ENCODE measurements around the gene ACTN4.

Gene ACTN4

GRCh38 chr19:38635483-38636399 is 11.7 kb upstream of the ACTN4 start:
- DNase-seq (ENCODE audit: low spot score) (no peak), ATAC-seq (ENCODE audit: low read depth) (no peak)
- Histone ChIP-seq H3K36me3 (ENCODE audit: low read depth) (peaks cover 47% of the 10 kb centered on the region), H3K4me3 (ENCODE audit: severe bottlenecking) (no peak overlapping the region), H3K27me3 (ENCODE audit: insufficient read depth, poor library complexity, severe bottlenecking) (no peaks in the 10 kb centered on the region), H3K9me3 (ENCODE audit: severe bottlenecking) (no peaks in the 10 kb centered on the region), H3K4me1 (ENCODE audit: insufficient read depth, poor library complexity, severe bottlenecking) (peaks cover 48% of the 10 kb centered on the region), H3K27ac (ENCODE audit: poor library complexity, severe bottlenecking) (peak overlapping the region; percentile 84)
- no peak for TF ChIP-seq CTCF (IDR thresholded peaks at IDR 0.05; ENCODE audit: poor library complexity, severe bottlenecking)

GRCh38 chr19:38638461-38638860 is 9.0 kb upstream of the ACTN4 start:
- Histone ChIP-seq H3K4me3 (ENCODE audit: severe bottlenecking) (no peak overlapping the region), H3K27ac (ENCODE audit: poor library complexity, severe bottlenecking) (peak overlapping the region; percentile 84), H3K4me1 (ENCODE audit: insufficient read depth, poor library complexity, severe bottlenecking) (peaks cover 42% of the 10 kb centered on the region), H3K9me3 (ENCODE audit: severe bottlenecking) (no peaks in the 10 kb centered on the region), H3K36me3 (ENCODE audit: low read depth) (peaks cover 25% of the 10 kb centered on the region), H3K27me3 (ENCODE audit: insufficient read depth, poor library complexity, severe bottlenecking) (no peaks in the 10 kb centered on the region)
- peak; percentile 45 for ATAC-seq (ENCODE audit: low read depth)
- DNase-seq (ENCODE audit: low spot score), result no peak
- TF ChIP-seq CTCF (IDR thresholded peaks at IDR 0.05; ENCODE audit: poor library complexity, severe bottlenecking), result no peak

GRCh38 chr19:38639679-38640078 is 7.8 kb upstream of the ACTN4 start:
- Histone ChIP-seq H3K9me3 (ENCODE audit: severe bottlenecking) (no peaks in the 10 kb centered on the region), H3K4me1 (ENCODE audit: insufficient read depth, poor library complexity, severe bottlenecking) (peaks cover 39% of the 10 kb centered on the region), H3K27me3 (ENCODE audit: insufficient read depth, poor library complexity, severe bottlenecking) (no peaks in the 10 kb centered on the region), H3K27ac (ENCODE audit: poor library complexity, severe bottlenecking) (peak overlapping the region; percentile 84), H3K36me3 (ENCODE audit: low read depth) (peaks cover 19% of the 10 kb centered on the region), H3K4me3 (ENCODE audit: severe bottlenecking) (no peak overlapping the region)
- ATAC-seq (ENCODE audit: low read depth) (no peak), DNase-seq (ENCODE audit: low spot score) (no peak)
- no peak for TF ChIP-seq CTCF (IDR thresholded peaks at IDR 0.05; ENCODE audit: poor library complexity, severe bottlenecking)

- Histone ChIP-seq H3K27ac (ENCODE audit: poor library complexity, severe bottlenecking) (peak overlapping the region; percentile 84), H3K27me3 (ENCODE audit: insufficient read depth, poor library complexity, severe bottlenecking) (no peaks in the 10 kb centered on the region), H3K4me3 (ENCODE audit: severe bottlenecking) (no peak overlapping the region), H3K9me3 (ENCODE audit: severe bottlenecking) (no peaks in the 10 kb centered on the region), H3K4me1 (ENCODE audit: insufficient read depth, poor library complexity, severe bottlenecking) (peaks cover 36% of the 10 kb centered on the region), H3K36me3 (ENCODE audit: low read depth) (peaks cover 12% of the 10 kb centered on the region)
- ATAC-seq (ENCODE audit: low read depth), result peak; percentile 26
- no peak for DNase-seq (ENCODE audit: low spot score)
- TF ChIP-seq CTCF (IDR thresholded peaks at IDR 0.05; ENCODE audit: poor library complexity, severe bottlenecking), result no peak
Measured at GRCh38 chr19:38640368-38640767, 7.1 kb upstream of the ACTN4 start.

- DNase-seq (ENCODE audit: low spot score), result no peak
- Histone ChIP-seq H3K4me3 (ENCODE audit: severe bottlenecking) (no peak overlapping the region), H3K9me3 (ENCODE audit: severe bottlenecking) (no peaks in the 10 kb centered on the region), H3K36me3 (ENCODE audit: low read depth) (no peaks in the 10 kb centered on the region; the same call in 1 of the 2 replicates), H3K27ac (ENCODE audit: poor library complexity, severe bottlenecking) (peak overlapping the region; percentile 84), H3K4me1 (ENCODE audit: insufficient read depth, poor library complexity, severe bottlenecking) (peaks cover 26% of the 10 kb centered on the region), H3K27me3 (ENCODE audit: insufficient read depth, poor library complexity, severe bottlenecking) (no peaks in the 10 kb centered on the region)
- ATAC-seq (ENCODE audit: low read depth), result no peak
- no peak for TF ChIP-seq CTCF (IDR thresholded peaks at IDR 0.05; ENCODE audit: poor library complexity, severe bottlenecking)
Measured at GRCh38 chr19:38642176-38642575, 5.3 kb upstream of the ACTN4 start.
